ENCODE data around the gene DTNBP1. TPM values are rescaled to one million over a fixed set of nuclear protein-coding genes. Genes with fewer than 3 reads are reported as not detected.

DTNBP1 gene
- total and polyA plus RNA-seq, 2 of the 4 experiments (the other 2 are of a cell fraction): 4.8 to 18.7 TPM

DNA sequence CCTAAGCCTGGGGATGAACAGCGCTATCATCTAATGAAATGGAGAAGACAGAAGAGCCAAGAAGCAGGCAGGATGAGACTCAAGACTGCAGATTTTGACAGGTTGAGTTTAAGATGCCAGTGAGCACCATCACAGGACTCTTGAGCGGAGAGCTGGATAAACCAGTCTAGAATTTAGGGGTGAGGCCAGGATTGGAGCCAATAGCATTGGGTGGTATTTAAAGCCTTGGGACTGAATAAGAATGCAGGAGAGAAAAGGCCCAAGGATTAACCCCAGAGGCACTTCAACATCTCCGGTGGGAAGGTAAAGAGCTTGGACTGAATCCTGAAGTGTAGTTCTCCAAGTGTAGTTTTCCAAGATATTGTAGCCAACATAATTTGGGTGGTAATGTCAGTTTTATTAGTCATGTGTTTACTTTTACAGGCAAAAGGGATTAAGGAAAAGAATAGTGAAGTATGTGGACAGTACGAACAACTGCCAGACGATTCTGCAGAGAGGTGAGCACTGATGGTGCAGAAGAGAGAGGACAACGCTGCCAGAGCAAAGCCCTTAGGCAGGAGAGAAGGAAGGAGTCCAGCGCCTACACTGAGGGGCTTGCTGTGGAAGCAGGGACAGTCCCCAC is 85.2 kb downstream of the DTNBP1 start:
- no peak overlapping the region for H2BK120ac ChIP-seq (ENCODE audit: low read depth, low read length)
- no peak overlapping the region for H2BK5ac ChIP-seq (ENCODE audit: low read depth, low read length, poor library complexity, severe bottlenecking)
- dilution Hi-C loops (cut with HindIII; ENCODE audit: low sequenced_read_pairs, unreplicated experiment) (no loop called here), in situ Hi-C loops (cut with MboI; ENCODE audit: low sequenced_read_pairs) (no loop called here), intact Hi-C loops (cut with micrococcal nuclease) (no loop called here)
- H3K27ac ChIP-seq (ENCODE audit: insufficient read depth, low read length): no peak overlapping the region
- no peak overlapping the region for H3K18ac ChIP-seq (ENCODE audit: low read depth, low read length)
- peaks cover 7% of the 10 kb centered on the region; the same call in 1 of the 2 replicates for H4K20me1 ChIP-seq (ENCODE audit: insufficient read depth, low read length)
- no peak overlapping the region for H3K4me3 ChIP-seq (ENCODE audit: insufficient read depth, low read depth, low read length)
- H3K23ac ChIP-seq (ENCODE audit: low read depth, low read length): peak overlapping the region; percentile 45; the same call in 1 of the 2 replicates
- H3K9me3 ChIP-seq (ENCODE audit: control insufficient read depth, insufficient read depth, low read length): no peaks in the 10 kb centered on the region
- peaks cover 4% of the 10 kb centered on the region; the same call in 1 of the 2 replicates for H3K9me1 ChIP-seq (ENCODE audit: insufficient read depth, low read length)
- 0 out of 2 replicates have a peak, but pooled peaks cover 1% of the 10 kb centered on the region for H3K36me3 ChIP-seq (ENCODE audit: control insufficient read depth, insufficient read depth, low read length)
- H3K9ac ChIP-seq (ENCODE audit: low read depth, low read length): no peak overlapping the region
- H2AFZ ChIP-seq (replicated peaks; ENCODE audit: low read length, poor library complexity): no peak overlapping the region
- WGBS, 2 experiments (ENCODE audit: extremely low coverage in 2 of 2, insufficient read length in 1 of 2): 86% methylated on average over 3 of the region's 7 CpGs; no CpG with 5 or more reads in 1 of the 2 experiments
- DNase-seq (peak; percentile 9), ATAC-seq (ENCODE audit: low read depth) (peak; percentile 57)
- no peak overlapping the region for H3K4me2 ChIP-seq (ENCODE audit: low read depth, low read length)
- no peaks in the 10 kb centered on the region for H3K27me3 ChIP-seq (ENCODE audit: control insufficient read depth, insufficient read depth, low read length)
- H3K14ac ChIP-seq (replicated peaks; ENCODE audit: low read depth, low read length): no peak overlapping the region
- H3K4me1 ChIP-seq (ENCODE audit: control insufficient read depth, insufficient read depth, low read length): peaks cover 4% of the 10 kb centered on the region
- H3K4ac ChIP-seq (ENCODE audit: low read depth, low read length): no peak overlapping the region; the same call in 1 of the 2 replicates
- no peak overlapping the region for H3K56ac ChIP-seq (ENCODE audit: extremely low read depth, insufficient read depth, low read length)
- TF ChIP-seq CHD1 (IDR thresholded peaks at IDR 0.05; ENCODE audit: low read depth, low read length) (no peak), BHLHE40 (IDR thresholded peaks at IDR 0.05; ENCODE audit: low read depth, low read length) (no peak), NFE2L2 (IDR thresholded peaks at IDR 0.05; ENCODE audit: low read depth, low read length) (no peak), MXI1 (IDR thresholded peaks at IDR 0.05; ENCODE audit: borderline replicate concordance, low read depth, low read length) (no peak), POLR2A (IDR thresholded peaks at IDR 0.05; ENCODE audit: low read depth, low read length) (no peak), MAFK (IDR thresholded peaks at IDR 0.05; ENCODE audit: low read depth, low read length) (no peak), SMC3 (IDR thresholded peaks at IDR 0.05; ENCODE audit: low read depth, low read length) (no peak), RFX5 (IDR thresholded peaks at IDR 0.05; ENCODE audit: low read depth, low read length) (no peak), CEBPB (IDR thresholded peaks at IDR 0.05; ENCODE audit: low read depth, low read length) (no peak), FOS (IDR thresholded peaks at IDR 0.05; ENCODE audit: low read depth, low read length) (no peak), MAZ (IDR thresholded peaks at IDR 0.05; ENCODE audit: borderline replicate concordance, low read depth, low read length) (no peak), RAD21 (IDR thresholded peaks at IDR 0.05; ENCODE audit: low read length) (no peak), RCOR1 (IDR thresholded peaks at IDR 0.05; ENCODE audit: insufficient replicate concordance, low read length) (no peak)
- TF ChIP-seq, protein P1, sequence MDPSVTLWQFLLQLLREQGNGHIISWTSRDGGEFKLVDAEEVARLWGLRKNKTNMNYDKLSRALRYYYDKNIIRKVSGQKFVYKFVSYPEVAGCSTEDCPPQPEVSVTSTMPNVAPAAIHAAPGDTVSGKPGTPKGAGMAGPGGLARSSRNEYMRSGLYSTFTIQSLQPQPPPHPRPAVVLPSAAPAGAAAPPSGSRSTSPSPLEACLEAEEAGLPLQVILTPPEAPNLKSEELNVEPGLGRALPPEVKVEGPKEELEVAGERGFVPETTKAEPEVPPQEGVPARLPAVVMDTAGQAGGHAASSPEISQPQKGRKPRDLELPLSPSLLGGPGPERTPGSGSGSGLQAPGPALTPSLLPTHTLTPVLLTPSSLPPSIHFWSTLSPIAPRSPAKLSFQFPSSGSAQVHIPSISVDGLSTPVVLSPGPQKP (IDR thresholded peaks at IDR 0.05; ENCODE audit: borderline replicate concordance, low read depth, low read length): no peak
- TF ChIP-seq, protein P2, sequence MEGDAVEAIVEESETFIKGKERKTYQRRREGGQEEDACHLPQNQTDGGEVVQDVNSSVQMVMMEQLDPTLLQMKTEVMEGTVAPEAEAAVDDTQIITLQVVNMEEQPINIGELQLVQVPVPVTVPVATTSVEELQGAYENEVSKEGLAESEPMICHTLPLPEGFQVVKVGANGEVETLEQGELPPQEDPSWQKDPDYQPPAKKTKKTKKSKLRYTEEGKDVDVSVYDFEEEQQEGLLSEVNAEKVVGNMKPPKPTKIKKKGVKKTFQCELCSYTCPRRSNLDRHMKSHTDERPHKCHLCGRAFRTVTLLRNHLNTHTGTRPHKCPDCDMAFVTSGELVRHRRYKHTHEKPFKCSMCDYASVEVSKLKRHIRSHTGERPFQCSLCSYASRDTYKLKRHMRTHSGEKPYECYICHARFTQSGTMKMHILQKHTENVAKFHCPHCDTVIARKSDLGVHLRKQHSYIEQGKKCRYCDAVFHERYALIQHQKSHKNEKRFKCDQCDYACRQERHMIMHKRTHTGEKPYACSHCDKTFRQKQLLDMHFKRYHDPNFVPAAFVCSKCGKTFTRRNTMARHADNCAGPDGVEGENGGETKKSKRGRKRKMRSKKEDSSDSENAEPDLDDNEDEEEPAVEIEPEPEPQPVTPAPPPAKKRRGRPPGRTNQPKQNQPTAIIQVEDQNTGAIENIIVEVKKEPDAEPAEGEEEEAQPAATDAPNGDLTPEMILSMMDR (conservative IDR thresholded peaks at IDR 0.05; ENCODE audit: low read depth, low read length): no peak
- TF ChIP-seq, protein P3, sequence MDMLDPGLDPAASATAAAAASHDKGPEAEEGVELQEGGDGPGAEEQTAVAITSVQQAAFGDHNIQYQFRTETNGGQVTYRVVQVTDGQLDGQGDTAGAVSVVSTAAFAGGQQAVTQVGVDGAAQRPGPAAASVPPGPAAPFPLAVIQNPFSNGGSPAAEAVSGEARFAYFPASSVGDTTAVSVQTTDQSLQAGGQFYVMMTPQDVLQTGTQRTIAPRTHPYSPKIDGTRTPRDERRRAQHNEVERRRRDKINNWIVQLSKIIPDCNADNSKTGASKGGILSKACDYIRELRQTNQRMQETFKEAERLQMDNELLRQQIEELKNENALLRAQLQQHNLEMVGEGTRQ (IDR thresholded peaks at IDR 0.05; ENCODE audit: low read depth, low read length): no peak
- ChIA-PET CTCF (no interaction called here), POLR2A (ENCODE audit: unreplicated experiment) (no interaction called here)
- H2BK15ac ChIP-seq (ENCODE audit: low read depth, low read length): no peak overlapping the region
- H2BK20ac ChIP-seq (ENCODE audit: low read depth, low read length): no peak overlapping the region
- H2AK5ac ChIP-seq (ENCODE audit: low read depth, low read length): no peak overlapping the region
- H4K91ac ChIP-seq (ENCODE audit: insufficient read depth, low read depth, low read length): no peak overlapping the region
- no peak overlapping the region for H4K8ac ChIP-seq (ENCODE audit: low read depth in 2 of 2, low read length in 2 of 2)
- H2AK9ac ChIP-seq (replicated peaks; ENCODE audit: low read depth, low read length, poor library complexity): no peak overlapping the region
- no TSS peak for BruUV-seq (replicated peaks)
- H4K5ac ChIP-seq (ENCODE audit: low read depth, low read length): no peak overlapping the region
- H3K79me1 ChIP-seq (ENCODE audit: low read depth in 1 of 2, low read length in 2 of 2): no peaks in the 10 kb centered on the region; a peak in 1 of 4 replicates
